CD4-positive, alpha-beta T cell treated with Interleukin-15 for 1 hour (primary cell): ENCODE results near the gene SPOP.

ENCODE experiments used
- DNase-seq: peaks from one replicate; pipeline ENCODE4 v3.0.0-alpha.2; 2020

SPOP gene

DNA sequence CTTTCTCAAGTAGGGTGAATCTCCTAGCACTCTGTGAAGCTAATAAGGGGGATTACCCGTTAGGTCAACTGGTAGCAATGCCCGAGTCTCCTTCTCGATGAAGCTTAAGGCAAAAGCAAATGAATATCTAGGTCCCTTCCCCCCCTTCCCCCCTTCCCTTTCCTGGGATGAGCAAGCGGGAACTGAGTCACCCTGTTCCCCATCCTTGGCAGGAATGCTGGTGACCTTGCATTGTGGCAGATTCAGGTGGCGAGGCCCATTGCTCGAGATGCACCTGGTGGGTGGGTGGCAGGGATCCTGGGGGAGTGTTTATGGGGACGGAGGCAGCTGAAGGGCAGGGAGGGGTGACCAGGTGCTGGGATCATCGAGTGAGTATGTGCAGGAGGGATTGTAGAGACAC is 95.1 kb downstream of the SPOP start:
- no peak for DNase-seq

DNA sequence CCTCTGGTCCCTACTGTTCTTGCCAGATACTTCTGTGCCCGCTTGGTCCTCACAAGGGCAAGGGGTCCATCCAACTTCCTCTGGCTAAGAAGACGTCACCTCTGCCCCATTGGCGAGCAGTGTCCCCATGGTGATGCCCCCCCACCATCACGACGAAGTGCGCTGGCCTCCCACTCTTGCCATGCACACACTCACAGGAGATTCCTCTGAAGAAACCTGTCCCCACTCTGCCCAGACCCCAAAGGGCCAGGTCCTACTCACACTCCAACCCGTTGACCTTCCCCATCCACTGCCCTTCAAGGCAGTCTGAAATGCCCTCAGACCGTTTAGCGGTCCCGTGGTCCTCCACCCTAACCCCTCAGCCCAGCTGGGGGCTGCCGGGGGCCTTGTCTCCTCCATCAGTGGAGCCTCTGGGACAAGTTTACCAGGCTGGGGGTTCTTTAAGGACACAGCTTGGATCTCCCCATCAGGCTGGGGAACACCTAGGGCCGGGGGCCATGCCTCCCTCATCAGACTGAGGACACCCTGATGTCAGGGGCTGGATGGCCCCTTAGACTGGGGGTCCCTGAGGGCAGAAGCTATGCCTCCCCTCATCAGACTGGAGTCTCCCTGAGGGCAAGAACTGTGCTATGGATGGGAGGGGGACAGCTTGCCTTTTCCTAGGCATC is 95.7 kb downstream of the SPOP start:
- no peak for DNase-seq

DNA sequence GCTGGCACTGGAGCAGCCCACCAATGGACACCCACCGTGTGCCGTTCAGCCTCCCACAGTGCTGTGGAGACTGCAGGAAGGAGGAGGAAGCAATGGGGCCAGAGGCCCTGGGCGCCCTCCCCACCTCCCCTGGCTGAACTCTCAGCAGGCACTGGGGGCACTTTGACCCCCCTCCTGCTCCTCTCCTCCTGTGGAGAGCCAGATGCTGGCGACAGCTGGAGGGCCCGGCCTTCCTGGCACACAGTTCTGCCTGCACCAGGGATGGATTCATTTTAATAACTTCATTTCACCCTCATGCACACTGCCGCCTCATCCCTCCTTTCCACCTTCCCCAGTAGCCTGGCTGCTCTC is 96.3 kb downstream of the SPOP start:
- DNase-seq = no peak

DNA sequence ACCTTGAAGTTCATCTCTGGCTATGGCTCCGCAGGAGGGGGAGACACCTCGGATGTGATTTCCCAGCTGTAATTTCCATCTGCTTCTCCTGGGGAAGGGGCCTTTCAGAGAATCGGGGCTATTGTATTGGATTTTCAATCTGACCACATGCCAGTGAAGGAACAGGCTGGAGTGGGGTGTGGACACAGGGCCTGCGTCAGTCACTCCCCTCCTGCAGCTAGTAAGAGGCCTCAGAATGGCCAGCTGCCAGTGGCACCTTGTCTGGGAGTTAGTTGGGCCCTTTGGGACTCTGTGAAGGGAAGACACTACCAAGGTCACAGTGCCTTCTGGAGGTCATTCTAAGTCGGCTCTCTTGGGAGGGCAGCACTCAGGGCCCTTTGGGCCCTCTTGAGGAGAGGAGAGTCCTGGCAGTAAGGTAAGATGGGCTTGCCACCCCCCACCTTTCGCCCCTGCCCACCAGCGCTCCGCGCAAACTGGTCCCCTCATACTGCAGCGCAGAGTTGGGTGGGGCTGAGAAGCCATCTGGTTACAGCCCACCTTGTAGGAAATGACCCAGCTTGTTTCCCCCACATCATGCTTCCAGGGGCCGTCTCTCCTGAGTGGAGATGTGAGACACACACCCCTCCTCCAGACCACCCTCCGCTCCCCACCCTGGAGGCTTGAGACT is 96.8 kb downstream of the SPOP start:
- no peak for DNase-seq

DNA sequence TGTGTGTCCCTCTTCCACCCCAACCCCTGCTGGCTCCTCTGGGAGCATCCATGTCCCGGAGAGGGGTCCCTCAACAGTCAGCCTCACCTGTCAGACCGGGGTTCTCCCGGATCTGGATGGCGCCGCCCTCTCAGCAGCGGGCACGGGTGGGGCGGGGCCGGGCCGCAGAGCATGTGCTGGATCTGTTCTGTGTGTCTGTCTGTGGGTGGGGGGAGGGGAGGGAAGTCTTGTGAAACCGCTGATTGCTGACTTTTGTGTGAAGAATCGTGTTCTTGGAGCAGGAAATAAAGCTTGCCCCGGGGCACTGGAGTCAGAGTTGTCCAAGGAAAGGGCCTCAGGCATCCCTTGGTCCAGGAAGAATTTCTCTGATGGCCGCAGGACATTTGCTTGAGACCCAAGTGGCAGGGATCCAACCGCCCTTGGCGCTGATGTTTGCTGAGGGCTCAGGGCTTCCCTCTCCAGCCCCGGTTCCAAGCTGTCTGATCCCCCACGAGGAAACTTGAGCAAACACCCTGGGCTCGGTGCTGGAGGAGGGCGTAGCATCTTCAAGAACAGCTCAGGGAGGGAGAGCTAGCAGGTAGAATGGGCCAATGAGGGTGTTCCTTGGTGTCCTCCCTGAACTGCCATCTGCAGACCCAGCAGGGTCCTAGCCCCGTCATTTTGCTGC is 97.7 kb downstream of the SPOP start:
- no peak for DNase-seq

DNA sequence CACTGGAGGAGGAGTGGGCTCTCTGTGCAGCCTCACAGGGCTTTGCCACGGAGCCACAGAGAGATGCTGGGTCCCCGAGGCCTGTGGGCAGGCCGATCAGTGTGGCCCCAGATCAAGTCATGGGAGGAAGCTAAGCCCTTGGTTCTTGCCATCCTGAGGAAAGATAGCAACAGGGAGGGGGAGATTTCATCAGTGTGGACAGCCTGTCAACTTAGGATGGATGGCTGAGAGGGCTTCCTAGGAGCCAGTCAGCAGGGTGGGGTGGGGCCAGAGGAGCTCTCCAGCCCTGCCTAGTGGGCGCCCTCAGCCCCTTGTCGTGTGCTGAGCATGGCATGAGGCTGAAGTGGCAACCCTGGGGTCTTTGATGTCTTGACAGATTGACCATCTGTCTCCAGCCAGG is 98.4 kb downstream of the SPOP start:
- no peak for DNase-seq

DNA sequence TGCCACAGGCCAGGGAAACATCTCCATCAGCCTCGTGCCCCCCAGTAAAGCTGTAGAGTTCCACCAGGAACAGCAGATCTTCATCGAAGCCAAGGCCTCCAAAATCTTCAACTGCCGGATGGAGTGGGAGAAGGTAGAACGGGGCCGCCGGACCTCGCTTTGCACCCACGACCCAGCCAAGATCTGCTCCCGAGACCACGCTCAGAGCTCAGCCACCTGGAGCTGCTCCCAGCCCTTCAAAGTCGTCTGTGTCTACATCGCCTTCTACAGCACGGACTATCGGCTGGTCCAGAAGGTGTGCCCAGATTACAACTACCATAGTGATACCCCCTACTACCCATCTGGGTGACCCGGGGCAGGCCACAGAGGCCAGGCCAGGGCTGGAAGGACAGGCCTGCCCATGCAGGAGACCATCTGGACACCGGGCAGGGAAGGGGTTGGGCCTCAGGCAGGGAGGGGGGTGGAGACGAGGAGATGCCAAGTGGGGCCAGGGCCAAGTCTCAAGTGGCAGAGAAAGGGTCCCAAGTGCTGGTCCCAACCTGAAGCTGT is 98.9 kb downstream of the SPOP start:
- DNase-seq = no peak

DNA sequence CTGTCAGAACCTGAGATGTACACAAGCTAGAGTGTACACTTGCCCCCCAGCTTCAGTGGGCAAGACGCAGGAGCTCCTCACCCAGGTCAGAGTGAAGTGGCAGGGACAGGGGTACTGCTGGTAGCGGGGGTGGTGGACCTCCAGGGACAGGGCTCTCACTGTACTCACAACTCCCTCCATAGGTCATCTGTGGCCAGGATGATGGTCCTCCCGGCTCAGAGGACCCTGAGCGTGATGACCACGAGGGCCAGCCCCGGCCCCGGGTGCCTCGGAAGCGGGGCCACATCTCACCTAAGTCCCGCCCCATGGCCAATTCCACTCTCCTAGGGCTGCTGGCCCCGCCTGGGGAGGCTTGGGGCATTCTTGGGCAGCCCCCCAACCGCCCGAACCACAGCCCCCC is 99.5 kb downstream of the SPOP start:
- no peak for DNase-seq

DNA sequence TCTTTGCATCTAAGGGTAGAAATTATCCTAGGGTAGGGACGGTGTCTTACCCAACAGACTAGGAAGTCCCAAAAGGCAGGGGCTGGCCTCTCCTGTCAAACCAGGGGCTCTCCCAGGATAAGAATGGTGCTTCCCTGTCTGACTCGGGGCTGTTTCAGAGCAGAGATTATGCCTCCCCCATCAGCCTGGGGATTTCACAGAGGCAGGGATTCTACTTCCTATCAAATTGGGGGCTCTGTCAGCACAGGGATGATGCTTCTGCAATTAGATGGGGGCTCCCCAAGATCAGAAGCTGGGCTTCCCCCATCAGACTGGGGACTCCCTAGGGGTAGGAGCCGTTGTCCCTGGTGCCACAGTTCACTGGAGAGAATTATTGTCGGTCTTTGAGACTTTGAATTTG is 99.9 kb downstream of the SPOP start:
- no peak for DNase-seq

DNA sequence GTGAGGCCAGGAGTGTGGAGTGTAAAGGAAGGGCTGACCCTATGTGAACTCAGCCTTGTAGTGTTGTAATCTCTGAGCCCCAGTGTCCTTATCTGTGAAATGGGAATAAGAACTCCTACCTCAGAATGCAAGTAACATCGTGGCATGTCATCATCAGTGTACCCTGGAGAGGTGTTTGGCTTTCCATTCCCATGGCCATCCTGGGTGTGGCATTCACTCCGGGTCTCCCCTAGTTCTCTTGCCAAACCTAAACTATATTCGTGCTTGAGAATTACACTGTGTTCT is 100.3 kb downstream of the SPOP start:
- no peak for DNase-seq

DNA sequence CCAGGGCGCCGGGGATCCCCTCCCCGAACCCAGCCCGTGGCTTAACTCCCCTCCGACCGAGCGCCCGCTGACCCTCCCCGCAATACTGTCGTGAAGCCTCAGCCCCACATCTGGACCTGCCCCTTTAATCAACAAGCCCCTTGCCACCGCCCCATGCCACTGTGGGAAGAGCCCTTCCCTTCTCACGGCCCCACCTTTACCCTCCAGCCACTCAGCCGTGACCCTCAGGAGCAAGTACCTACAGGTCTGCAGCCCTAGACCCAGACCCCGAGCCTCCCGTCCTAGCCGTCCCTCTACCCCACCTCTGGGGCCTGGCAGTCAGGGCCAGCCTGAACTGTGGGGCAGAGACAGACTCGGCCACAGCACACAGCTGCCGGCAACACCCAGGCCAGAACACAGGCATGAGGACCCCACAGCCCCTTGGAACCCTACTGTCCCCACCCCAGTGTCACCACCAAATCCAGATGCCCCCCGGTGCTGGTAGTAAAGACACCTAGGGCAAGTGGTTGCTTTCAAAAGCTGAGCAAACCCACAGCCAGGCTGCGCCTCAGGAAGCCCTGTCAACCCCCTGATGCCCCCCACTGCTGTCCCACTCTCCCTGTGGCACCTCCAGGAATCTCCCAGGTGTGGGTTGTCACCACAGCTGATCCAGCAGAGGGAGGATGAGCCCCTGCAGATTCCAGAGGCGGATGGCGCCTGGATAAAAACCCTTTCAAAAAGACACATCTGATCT is 100.8 kb downstream of the SPOP start:
- no peak for DNase-seq

DNA sequence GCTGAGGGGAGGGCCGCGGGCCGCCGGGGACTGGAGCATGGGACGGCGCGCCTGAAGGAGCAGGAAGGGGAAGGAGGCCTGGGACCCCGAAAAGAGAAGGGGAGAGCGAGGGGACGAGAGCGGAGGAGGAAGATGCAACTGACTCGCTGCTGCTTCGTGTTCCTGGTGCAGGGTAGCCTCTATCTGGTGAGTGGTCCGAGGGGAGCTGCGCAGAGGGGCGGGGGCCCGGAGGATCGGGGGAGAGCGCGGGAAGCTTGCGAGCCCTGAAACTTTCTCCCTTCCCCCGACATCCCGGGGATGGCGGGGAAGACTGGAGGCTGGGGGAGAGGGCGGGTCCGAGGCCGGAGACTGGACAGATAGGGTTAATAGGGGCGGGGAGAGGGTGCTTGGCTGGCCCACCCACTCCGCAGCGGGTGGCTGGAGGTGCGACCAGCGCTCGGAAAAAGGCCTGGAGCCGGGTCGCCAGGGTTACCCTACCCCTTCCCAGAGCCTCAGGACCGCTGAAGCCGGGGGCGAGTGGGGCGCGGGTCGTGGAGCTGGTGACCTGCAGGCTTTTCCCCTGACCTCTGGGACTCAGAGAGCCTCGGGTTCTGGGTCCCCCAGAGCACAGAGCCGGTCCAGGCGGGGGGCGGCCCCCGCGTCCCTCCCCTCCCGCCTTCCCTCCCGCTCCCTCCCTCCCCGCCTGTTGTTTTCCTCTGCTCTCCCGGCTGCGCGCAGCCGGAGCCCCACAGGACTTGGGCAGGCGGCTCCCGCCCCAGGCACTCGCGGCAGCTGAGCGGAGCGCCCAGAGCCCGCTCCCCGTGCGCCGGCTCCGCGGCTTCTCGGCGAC is 101.6 kb downstream of the SPOP start:
- no peak for DNase-seq

DNA sequence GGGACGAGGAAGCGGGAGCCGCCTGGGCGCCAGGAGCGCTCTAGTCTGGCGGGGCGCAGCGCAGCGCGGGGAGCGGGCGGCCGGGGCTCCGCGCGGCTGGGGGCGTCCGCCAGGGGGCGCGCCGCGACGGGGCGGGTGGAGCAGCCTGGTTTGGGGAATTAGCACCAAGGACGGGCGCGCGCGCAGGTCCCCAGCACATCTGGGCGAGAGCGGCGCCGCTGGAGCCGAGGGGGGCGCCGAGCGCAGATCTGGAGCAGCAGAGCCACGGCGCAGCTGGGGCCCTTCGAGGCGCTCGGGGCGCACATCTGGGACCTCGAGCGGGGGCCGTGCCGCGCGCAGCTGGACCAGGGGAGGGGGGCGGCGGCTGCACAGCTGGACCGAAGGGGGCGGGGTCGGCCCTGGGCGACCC is 102.2 kb downstream of the SPOP start, which contains the start of gene NXPH3:
Gene NXPH3, plus strand, starts transcription at position 193 of the 409 bp plus-strand sequence. CDS start 349 bp downstream, outside the sequence.
- DNase-seq = peak; percentile 50

DNA sequence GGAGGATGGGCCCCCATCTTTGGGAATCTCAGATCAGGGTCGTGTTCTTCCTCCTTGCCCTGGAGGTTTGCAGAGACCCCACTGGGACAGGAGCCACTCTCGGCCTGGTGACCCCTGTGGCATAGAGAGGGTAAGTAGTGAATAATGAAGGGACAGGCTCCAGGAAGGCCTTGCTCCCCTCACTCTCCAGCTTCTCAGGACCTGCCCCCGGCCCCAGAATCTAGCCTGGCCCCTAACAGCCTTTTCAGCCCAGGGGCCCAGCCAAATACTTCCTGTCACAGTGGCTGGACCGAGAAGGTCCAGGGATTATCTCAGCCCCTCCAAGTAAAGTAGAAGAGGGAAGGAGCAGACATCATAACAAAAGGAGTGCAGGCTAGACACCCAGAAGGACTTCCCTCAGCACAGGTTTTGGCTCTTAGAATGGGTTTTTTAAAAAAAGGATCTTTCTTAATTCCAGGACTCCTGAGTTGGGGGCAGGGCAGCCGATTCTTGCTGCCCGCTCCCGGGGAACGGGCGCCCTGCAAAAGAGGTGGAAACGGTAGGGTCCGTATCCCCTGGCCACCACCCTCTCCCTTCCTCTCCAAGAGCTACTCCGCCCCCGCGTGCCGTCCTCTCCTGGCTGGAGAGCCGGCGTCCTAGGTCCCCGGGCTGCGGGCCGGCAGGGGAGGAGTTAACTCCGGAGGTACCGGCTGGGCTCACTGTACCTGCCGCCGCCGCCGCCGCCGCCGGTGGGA is 102.8 kb downstream of the SPOP start:
- DNase-seq = no peak

DNA sequence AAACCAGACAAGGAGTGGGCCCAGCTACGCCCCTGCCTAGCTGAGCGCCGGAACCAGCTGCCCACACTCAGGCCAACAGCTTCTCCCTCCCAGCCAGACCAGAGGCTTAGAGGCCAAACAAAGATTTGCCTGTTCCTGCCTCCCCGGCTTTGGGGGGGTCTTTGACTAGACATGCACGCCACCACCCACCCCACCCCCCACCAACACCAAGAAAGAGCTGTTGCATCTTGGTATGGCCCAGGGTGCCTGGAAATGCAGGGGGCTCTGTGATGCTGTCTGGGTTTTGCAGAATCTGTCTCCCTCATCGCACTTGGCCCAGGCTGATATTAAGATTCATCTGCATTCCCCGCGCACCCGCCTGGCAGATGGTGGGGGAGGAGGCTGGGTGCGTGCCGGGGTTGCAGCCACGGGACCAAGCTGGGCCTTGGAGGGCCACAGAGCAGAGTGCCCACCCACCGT is 103.5 kb downstream of the SPOP start:
- no peak for DNase-seq

DNA sequence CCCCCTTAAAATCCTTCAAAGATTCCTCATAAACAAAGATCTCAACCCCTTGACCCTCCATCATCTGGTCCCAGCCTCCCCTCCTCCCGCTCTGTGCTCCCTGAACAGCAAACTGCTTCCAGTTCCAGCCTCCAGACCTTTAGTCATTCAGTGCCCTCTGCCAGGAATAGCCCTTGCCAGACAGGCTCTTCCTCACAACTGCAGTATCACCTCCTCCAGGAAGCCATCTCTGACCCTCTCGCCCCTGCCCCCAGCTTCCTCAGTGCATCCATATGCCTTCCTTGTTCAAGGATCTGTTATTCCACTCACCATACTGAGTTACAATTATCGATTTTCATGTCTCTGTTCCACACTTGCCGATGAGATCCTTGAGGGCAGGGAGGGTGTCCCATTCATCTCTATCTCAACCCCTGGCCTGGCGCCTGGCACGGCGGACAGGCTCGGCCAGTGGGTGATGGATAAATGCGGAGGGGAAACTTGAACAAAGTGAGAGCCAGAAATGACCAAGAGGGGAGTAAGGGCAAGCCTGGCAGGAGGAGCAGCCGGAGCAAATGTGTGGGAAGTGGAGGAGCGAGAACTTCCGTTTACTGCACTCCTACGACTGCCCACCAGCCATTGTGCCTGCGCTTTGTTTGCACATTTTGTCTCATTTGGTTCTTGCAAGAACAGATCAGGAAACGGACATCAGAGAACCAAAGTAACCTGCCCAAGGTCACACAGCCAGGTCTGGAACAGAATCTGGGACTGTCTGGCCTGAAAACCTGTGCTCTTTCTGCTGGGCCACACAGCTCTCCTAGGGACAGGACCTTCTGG is 104.2 kb downstream of the SPOP start:
- no peak for DNase-seq

DNA sequence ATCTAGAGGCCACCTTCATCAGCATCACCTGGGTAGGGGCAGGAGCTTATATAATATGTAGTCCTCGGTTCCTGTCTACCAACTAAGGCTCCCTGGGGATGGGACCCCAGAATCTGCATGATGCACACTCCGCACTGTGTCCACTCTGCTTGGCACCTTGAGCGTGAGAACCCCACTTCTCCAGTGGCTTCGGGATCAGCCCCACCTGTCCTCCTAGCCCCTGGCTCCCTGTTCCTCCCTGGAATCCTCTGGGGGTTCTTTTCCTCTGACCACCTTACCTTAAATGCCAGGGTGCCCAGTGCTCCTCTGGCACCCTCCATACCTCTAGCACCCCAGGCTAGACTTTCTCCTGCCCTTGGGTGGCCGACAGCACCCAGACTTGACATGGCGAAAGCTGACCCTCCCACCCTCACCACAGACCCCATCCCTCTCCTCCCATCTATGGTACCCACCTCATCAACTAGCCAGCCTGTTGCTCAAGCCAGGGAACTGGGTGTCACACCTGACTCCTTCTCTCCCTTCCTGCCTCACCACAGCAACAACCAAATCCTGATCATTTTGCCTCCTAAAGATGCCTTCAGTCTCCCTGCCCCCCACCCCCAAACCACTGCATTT is 105.0 kb downstream of the SPOP start:
- no peak for DNase-seq

DNA sequence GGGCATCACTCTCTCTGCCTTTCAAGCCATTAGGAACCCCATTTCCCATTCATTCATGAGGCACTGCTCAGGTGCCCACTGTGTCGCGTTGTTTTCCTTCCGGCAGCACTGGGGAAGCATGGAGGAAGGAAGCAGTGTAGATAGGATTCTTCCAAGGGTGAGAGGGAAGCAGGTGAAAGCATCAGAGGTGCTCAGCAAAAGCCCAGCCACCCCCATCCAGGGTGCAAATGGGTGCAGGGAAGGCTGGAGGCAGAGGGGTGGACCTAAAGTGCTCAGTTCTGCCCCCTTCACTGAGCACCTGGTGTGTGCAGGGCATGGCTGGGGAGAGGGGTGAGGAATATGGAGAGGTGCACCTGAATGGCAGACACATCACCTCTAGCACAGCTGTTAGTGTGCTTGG is 105.7 kb downstream of the SPOP start:
- no peak for DNase-seq

DNA sequence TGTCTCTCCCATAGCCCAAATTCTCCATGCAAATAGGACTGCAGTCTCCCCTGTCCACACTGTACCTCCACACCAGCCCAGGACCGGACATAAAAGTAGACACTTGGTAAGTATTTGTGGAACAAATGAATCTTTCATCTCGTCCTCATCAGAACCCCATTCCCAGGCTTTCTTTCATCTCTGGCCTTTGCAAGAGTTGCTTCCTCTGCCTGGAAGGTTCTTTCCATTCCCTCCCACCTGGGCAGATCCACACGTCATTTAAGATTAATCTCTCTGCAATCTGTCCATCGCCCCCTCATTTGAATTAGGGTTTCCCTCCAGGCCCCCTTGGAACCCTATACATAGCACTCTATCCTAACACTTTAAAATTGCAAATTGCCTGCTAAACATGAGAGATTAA is 106.1 kb downstream of the SPOP start:
- DNase-seq = no peak

DNA sequence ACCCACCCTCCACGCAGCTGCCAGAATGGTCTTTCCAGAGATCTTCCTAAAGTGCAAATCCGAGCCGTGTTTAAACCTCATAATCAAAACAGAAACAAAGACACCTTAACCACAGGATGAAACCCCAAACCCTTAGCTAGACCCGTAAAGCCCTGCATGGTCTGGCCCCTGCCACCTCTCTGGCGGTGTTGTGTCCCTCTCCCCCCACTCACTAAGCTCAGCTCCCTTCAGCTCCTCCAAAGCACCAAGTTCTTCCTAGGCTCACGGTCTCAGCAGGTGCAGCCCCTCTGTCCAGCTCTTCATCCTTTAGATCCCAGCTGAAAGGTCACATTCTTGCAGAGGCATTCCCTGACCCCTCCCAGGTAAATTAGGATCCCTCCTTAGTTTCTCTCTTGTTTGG is 106.6 kb downstream of the SPOP start:
- DNase-seq = no peak
